ENCODE measurements around the gene RPGRIP1.
A peak's percentile ranks its signal among the peaks of the same experiment; 100 is the strongest.

- TF ChIP-seq MXI1 (IDR thresholded peaks at IDR 0.05; ENCODE audit: low read depth, low read length) (no peak), NRF1 (IDR thresholded peaks at IDR 0.05; ENCODE audit: low read depth, low read length) (no peak), ELF1 (IDR thresholded peaks at IDR 0.05) (no peak), JUND (IDR thresholded peaks at IDR 0.05) (peak; percentile 82), CTCF (IDR thresholded peaks at IDR 0.05) (no peak), TAF1 (IDR thresholded peaks at IDR 0.05; ENCODE audit: borderline replicate concordance, low read depth, low read length) (no peak), GATA2 (CRISPR knock-in tag; IDR thresholded peaks at IDR 0.05) (no peak), EP300 (IDR thresholded peaks at IDR 0.05; ENCODE audit: borderline replicate concordance in 1 of 2, low read depth in 1 of 2, low read length in 1 of 2) (0 out of 4 replicates have a peak, but pooled peaks of 1 of the 2 experiments have one; percentile 14), TEAD4 (IDR thresholded peaks at IDR 0.05; ENCODE audit: borderline replicate concordance, insufficient read depth) (no peak)
These were observed 15.7 kb upstream of the RPGRIP1 start for GRCh38 chr14:21264025-21264801.

Measured in SK-N-SH (cell line).